Mesenteric fat pad (tissue), 1 donor: ENCODE results near the gene NPTXR. TPM values are rescaled to one million over a fixed set of nuclear protein-coding genes. Genes with fewer than 3 reads are reported as not detected.
"Not testable (repeated sequence)": the region's sequence is repeated elsewhere in the genome, so short reads cannot be mapped to it uniquely, and the experiment has no call there.

Experiments used
- DNase-seq: peaks from one replicate; pipeline ENCODE4 v3.0.0-alpha.2; 2020; ENCODE audit warnings: low spot score
- total RNA-seq: library from RNA; stranded (reverse); fragmentation: NEBNext Ultra II Directional; extraction: Animal tissue kit (Norgen Biotek cat#: 25700); gene quantifications from one replicate; pipeline ENCODE4 v1.2.1, GENCODE V29; 2021
- donor health status: DM: yes; HTN: yes; CAD: no.

The NPTXR gene
- total RNA-seq, 1 donor from 2014 or later, result 5.5 TPM

DNA sequence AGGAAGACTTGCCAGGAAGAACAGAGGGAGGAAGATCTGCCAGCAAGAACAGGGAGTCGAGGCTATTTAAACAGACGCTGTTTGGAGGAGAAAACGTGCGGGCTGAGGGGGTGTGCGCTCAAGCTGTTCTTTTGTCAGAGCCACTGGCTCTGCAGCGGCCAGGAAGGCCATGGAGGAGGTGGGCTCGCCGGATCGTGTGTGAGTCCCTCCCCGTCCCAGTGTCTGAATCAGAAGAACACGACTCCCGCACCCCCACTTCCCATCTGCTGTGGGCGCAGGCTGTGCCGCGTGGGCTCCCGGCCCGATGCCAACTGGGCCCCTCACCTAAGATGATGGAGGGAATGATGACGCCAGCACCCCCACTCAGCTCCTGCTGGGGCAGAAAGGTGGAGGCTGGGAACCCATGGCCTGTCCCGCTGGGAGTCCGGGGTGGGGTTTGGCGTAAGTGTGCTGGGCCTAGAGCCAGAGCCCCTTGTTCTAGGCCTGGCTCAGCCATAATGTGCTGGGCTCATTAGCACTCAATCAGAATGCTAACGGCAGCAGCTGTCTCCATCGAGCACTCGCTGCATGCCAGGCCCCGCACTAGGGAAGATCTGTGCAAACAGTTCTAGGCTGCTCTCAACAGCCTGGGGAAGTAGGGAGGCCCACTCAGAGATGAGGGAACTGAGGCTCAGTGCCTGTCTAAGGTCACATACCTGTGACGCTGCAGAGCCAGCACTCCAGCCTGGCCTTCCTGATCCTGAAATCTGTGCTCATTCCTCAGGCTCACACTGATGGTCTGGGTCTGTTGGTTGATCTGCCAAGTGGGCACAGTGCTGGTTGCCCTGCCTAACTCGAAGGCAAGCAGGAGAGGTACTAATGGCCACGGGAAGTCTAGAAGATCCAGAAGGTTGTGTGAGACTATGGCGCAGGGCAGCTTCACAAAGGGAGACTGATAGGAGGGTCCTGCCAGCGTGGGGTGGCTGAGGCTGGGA is 11.5 kb downstream of the NPTXR start:
- DNase-seq, result no peak

DNA sequence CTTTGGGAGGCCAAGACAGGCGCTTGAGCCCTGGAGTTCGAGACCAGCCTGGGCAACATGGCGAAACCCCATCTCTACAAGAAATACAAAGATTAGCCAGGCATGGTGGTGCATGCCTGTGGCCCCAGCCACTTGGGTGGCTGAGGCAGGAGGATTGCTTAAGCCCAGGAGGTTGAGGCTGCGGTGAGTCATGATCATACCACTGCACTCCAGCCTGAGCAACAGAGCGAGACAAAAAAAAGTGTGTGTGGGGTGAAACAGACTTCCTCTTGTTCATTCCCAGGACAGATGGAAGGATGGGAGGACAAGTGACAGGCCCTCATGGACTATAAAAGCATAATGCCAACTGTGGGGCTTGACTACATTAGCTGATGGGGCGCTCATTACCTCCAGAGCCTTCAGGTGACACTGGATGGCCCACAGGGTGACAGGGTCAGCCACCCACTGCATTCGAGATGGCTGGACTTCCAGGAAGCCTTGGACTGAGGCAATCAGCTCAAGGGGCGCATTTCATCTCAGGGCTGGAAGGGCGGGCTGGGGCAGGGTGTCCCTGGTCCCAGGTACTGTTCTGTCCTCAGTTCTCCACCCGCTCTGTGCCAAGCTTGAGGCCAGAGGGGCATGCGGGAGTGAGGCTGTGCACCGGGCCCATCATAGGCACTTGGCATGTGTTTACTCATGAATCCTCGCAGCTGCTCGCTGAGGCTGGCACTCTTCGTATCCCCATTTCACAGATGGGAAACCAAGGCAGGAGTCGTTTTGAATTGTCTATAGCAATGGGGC is 12.5 kb downstream of the NPTXR start:
- no peak for DNase-seq

GRCh38 chr22:38830845-38831108 is 13.1 kb downstream of the NPTXR start:
- DNase-seq, result no peak

- no peak for DNase-seq
Observed at GRCh38 chr22:38830026-38830844, 13.6 kb downstream of the NPTXR start.

DNA sequence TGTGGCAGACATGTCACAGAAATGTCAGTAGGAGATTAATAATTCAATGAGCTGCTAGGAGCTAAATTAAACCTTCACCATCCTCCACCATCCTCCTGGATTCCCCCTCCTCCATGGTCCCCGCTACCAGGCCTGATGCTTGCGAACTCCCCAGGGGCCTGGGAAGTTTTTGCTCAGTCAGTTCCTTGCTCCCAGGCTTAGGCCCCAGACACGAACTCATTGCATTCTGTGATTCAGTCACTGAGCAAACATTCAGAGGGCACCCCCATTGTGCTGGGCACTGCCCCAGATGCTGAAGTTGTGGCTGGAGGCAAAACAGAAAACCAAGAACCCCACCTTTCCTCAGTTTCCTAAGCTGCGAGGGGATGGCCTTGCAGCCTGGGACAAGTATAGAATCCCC is 14.3 kb downstream of the NPTXR start:
- DNase-seq, result no peak

GRCh38 chr22:38828616-38829205 is 15.1 kb downstream of the NPTXR start:
- DNase-seq, result no peak

DNA sequence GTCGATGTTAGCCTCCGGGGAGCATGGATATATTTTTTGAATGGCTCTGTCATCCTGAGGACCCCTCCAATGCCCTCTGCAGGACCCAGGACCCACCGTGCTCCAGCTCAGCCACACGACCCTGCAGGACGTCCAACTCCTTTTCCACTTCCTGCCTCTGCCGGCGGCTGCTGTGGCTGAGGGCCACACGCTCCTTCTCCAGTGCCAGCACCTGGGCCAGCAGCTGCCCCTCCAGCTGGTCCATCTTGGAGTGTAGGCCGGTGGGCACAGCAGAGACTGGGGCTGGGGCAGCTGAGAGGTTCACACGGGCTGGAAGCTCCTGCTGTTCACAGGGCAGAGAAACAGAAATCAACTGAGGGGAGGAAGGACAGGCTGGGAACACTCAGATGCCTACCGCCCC is 15.6 kb downstream of the NPTXR start:
- DNase-seq, result no peak

GRCh38 chr22:38827510-38827909 is 16.3 kb downstream of the NPTXR start:
- DNase-seq, result no peak

- DNase-seq, result no peak
Observed at GRCh38 chr22:38826801-38827200, 17.0 kb downstream of the NPTXR start.

DNA sequence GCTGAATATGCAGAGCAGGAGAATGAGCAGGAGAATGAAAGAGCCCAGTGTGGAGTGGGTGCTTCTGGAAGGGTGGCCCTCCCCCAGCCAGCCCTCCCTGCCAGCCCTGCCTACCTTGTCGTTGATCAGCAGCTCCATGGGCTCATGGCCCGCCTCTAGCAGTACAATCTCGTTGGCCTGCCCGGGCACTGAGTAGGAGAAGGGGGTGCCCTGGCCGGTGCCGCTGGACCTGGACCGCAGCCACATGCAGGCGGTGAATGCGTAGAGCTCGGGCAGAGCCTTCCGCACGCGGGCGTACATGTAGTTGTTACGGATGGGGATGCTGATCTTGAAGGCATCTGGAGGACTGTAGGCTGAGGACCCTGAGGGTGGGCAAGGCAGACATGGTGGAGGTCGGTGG is 17.4 kb downstream of the NPTXR start:
- DNase-seq, result no peak

GRCh38 chr22:38824585-38824984 is 19.2 kb downstream of the NPTXR start:
- no peak for DNase-seq

- DNase-seq, result no peak
Observed at GRCh38 chr22:38823637-38824036, 20.2 kb downstream of the NPTXR start.

DNA sequence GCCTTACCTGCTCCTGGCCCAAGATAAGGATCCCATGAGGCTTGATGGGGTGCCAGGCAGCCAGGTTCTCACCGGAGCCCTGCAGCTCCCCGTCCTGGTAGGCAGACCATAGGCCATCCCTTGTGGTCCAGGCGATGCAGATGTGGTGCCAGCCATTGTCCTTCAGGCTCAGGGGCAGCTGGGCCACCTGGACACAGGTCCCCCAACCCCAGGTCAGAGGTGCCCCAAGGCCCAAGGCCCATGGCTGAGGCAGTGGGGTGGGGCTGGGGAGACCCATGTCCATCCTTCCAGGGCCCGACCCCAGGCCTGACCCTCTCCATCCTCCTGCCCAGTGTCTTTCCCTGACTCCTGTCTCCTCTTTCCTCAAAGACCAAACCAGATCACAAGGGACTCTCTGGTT is 20.8 kb downstream of the NPTXR start:
- DNase-seq, result no peak

DNA sequence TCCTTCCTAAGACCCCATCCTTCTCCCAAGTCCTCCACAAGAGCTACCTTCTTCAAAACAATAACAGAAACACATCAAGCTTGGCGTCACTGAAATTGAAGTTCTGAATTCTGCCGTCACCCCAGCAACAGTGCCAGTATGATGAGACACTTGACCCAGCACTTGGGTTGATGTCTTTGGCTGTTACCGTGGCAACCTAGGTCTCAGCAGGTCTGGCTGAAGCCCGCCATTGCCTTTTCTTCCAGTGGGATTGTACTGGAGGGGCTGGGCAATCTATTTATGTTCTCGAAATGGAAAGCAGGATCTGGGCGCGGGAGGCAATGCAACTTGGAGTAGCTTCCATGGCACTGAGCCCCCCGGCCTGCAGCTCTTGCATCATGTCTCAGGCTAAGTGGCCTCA is 23.8 kb downstream of the NPTXR start:
- DNase-seq, result no peak

DNA sequence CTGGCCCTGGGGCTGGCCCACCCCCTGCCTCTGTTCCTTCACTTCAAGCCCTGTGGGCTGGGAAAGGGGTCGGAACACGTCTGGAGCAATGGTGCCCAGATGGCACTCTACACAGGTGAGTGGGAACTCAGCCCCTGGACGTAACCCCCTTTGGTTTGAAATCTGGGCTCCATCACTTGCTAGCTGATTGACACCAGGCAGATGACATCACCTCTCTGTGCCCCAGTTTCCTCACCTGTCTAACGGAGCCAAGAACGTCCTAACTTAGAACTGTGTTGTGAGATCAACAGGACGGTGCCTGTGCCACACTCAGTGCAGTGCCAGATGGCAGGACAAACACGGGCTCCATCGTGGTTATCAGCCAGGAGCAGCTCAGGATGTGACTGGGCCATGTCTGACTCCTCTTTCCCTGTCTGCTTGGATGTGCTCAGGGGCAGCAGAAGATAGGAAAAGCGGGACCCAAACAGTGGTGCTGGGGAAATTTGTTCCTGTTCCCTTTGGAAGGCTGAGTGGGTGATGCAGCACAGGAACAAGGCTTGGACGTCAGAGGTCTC is 24.4 kb downstream of the NPTXR start:
- no peak for DNase-seq

GRCh38 chr22:38817196-38817595 is 26.6 kb downstream of the NPTXR start:
- DNase-seq, result no peak

GRCh38 chr22:38815842-38816241 is 28.0 kb downstream of the NPTXR start:
- no peak for DNase-seq

GRCh38 chr22:38811241-38811640 is 32.6 kb downstream of the NPTXR start:
- no peak for DNase-seq

GRCh38 chr22:38805041-38805593 is 38.7 kb downstream of the NPTXR start:
- not testable (repeated sequence) for DNase-seq

GRCh38 chr22:38802671-38803121 is 41.1 kb downstream of the NPTXR start:
- DNase-seq, result no peak
